HG02970 (cell line): Measurements from ENCODE around the gene SNAI1.
A peak's percentile ranks its signal among the peaks of the same experiment; 100 is the strongest.
"Not testable (repeated sequence)": the region's sequence is repeated elsewhere in the genome, so short reads cannot be mapped to it uniquely, and the experiment has no call there.

Experiments used
- ATAC-seq: cut with Tn5 transposase; IDR thresholded peaks from one replicate; pipeline ENCODE4 v1.9.1; 2021; ENCODE audit warnings: mild to moderate bottlenecking, moderate library complexity, moderate number of reproducible peaks; ENCODE audit not compliant: unreplicated experiment, low FRiP score

SNAI1 gene

DNA sequence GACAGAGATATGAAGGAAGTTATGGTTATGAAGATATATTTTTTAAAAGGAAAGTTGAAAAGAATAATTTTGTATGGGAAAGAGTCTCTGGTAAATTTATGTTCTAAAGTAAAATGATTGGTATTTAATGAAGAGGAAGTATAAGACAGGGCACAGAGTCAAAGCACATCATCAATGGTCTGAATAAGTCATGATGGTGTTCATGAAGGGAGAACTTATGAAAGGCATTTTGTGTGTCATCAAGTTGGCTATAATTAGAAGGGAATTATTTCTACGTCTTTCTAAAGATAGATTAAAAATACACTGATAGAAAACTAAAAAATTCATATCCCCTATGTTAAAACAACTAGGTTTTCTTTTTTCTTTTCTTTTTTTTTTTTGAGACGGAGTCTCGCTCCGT, 21.4 kb upstream of the SNAI1 start:
- ATAC-seq = no peak

DNA sequence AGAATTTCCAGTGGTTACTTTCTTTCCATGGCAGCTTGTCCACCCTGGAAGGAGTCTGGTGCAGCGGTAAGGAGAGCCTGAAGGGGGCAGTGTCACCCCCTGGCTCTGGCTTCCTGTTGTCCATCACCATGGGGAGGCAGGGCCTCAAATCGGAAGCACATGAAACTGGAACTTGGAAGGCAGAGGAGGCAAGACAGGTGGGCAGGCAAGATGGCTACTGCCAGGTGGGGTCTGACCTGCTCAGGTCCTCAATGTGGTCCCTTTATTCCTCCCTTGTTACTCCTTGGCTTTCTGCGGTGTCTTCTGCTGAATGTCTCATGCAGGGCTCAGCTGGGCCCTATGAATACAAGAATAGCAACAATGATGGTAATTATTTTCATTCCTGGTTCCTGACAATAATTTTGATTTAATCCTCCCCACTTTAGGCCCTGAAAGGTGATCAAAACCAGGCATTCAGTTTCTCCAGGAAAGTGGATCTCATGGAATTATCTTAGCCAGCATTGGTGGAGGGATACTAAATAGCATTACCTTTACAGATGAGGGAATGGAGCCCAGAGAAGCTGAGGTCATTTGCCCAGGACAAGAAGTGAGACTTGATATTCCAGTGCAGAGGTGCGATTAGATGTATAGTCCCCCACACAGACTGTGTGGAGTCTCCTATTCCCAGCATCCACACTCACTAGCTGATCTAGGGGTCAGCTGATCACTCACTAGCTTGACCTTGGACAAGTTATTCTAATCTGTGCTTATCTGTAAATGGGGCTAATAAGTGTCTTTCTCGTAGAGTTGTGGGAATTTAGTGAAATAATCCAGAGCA, 17.6 kb upstream of the SNAI1 start:
- no peak for ATAC-seq

GRCh38 chr20:49965781-49966305, 16.9 kb upstream of the SNAI1 start:
- no peak for ATAC-seq

DNA sequence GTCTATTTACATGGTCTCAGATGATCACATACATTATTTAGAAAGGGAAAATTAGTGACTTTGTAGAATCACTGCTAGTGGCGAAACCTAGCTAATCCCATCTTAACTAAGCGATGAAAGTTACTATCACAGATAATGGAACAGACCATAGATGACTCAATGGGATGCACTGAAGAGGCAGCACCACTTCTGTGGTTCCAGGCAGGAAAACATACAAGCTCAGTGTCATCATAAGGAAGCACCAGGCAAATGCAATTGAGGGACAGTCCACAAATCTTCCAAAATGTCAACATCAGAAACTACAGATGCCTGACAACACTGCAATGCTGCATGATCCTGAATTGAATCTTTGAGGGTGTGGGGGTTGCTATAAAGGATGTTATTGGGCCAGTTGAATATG, 15.9 kb upstream of the SNAI1 start:
- no peak for ATAC-seq

DNA sequence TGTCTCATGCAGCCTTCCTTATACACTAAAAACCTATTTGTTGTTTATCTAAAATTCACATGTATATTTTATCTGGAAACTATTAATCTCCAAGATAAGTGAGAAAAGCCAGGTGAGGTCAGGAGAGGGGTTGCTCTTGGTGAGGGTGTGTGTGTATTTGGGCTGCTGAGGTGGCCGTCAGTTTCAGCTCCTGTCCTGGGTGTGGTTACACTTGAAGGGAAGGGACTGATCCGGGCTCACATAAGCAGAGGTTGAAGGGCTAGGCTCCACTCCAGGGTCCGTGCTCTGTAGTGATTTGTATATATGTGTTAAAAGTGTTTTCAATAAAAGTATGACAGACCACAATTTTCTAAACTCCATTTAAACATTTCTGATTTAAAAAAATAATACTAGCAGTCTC, 13.5 kb upstream of the SNAI1 start:
- no peak for ATAC-seq

DNA sequence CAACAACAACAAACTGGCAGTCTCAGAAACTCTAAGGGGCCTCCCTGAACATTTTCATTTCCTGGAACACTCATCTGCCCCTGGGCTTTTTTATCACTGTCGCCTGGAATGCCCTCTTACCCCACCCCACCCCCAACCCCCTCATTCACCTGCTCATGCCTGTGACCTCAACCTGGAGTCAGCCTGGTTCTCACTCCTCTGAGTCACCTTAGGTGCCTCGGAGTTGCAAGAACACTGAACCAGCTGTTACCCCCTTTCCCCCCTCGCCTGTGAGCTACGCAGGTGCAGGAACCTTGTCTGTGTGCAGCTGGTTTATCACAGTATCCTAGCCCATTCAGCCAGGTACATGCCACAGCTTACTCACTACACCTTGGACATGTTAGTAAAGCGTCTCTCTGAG, 12.8 kb upstream of the SNAI1 start:
- no peak for ATAC-seq

GRCh38 chr20:49970498-49970897, 12.3 kb upstream of the SNAI1 start:
- no peak for ATAC-seq

- no peak for ATAC-seq
Measured at GRCh38 chr20:49973981-49974380, 8.8 kb upstream of the SNAI1 start.

- ATAC-seq = no peak
Measured at GRCh38 chr20:49976542-49976941, 6.2 kb upstream of the SNAI1 start.

DNA sequence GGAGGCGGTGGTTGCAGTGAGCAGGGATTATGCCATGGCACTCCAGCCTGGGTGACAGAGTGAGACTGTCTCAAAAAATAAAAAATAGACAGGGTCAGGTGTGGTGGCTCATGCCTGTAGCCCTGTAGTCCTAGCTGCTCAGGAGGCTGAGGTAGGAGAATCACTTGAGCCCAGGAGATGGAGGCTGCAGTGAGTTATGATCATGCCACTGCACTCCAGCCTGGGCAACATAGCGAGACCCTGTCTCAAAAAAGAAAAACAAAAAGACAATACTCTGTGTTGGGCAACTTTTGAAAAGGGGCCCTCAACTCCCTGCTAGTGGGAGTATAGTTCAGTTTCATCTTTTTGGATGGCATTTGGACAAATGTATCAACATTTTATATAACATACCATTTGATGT, 5.0 kb upstream of the SNAI1 start:
- ATAC-seq = not testable (repeated sequence)

- ATAC-seq = no peak
Measured at GRCh38 chr20:49978685-49979029, 4.1 kb upstream of the SNAI1 start.

DNA sequence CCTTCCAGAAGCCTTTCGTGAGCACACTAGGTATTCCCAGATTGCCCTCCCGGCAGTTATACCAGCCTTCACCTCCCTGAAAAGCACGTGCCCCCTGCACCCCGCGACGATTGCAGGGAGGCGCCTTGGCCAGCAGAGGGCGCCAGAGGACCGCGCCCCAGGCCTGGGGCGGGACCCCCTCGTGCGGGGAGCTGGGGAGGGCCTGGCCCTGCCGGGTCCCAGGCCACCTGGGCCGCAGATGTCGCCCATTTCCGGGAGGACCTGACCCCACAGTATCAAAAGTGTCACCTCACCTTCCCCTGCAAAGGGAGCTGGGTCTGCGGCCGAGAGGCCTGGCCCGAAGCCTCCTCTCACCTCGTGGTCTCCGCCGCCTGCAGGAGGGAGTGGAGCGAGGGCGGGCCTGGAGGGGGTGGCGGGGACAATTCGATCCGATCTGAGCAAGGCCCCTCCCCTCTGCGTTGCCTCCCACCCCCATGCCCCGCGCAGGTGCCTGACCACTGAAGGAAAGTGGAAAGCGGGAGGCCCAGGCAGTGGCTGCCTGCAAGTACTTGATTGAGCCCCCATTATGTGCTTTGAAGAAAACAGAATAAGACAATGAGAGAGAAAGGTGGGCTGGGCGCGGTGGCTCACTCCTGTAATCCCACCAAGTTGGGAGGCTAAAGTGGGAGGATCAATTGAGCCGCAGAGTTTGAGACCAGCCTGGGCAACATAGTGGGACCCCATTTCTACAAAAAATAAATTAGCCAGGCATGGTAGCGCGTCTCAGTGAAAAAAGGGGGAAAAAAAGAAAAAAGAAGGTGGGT, 3.5 kb upstream of the SNAI1 start:
- no peak for ATAC-seq

- no peak for ATAC-seq
Measured at GRCh38 chr20:49980140-49981008, 2.4 kb upstream of the SNAI1 start.

DNA sequence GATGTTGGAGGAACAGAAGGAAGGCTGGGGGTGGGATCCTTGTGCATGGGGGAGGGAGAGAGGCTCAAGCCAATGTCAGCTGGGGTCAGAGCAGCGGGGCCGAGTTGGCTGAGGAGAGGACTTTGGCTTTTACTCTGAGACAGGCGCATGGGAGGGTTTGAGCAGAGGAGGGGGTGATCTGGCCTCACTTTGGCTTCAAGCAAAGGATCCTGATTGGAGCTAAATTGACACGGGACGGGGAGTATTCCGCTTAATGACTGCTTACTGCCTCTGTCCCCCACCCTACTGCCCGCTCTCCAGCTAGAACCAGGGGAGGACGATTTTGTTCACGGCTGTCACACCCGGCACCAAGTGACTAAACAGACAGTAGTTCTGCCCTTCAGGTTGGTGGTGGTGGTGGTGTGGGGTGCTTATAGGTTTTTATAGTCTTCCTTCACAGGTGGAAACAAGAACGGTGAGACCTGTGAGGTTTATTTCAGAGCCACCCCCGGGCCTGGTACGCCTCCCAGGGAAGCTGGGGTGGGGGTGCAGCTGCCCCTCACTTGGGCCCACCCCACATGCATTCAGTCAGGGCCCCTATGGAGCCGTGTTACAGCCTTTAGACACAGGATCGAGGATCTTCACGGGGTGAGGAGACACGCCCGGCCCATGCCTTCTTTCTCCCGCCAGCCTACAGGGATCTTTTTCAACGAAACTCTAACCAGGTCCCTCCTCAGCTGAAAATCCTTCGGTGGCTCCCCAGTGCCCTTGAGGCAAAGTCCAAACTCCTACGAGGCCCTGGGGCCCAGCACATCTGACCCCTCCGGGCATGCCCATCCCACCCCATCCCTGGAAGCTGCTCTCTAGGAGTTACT, 1.3 kb upstream of the SNAI1 start:
- no peak for ATAC-seq

DNA sequence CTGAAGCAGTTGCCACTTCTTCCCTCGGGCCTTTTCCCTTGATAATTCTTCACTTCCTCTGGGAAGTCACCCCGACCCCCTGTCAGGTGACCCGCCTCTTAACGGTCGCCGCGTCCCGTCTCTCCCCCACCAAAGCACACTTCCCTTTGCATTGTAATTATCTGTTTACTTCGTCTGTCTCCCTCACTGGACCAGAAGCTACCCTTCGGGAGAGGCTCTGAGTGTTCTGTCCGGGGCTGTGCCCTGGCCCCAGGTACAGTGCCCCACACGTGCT, 771 bp upstream of the SNAI1 start:
- ATAC-seq = no peak

- peak; percentile 3 for ATAC-seq
Measured at GRCh38 chr20:49983123-49983847, 505 bp downstream of the SNAI1 start.

DNA sequence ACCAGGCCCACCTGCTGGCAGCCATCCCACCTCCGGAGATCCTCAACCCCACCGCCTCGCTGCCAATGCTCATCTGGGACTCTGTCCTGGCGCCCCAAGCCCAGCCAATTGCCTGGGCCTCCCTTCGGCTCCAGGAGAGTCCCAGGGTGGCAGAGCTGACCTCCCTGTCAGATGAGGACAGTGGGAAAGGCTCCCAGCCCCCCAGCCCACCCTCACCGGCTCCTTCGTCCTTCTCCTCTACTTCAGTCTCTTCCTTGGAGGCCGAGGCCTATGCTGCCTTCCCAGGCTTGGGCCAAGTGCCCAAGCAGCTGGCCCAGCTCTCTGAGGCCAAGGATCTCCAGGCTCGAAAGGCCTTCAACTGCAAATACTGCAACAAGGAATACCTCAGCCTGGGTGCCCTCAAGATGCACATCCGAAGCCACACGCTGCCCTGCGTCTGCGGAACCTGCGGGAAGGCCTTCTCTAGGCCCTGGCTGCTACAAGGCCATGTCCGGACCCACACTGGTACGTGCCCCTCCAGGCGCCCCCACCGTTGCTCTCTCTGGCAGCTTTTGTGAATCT, 1.1 kb downstream of the SNAI1 start:
- ATAC-seq = no peak

DNA sequence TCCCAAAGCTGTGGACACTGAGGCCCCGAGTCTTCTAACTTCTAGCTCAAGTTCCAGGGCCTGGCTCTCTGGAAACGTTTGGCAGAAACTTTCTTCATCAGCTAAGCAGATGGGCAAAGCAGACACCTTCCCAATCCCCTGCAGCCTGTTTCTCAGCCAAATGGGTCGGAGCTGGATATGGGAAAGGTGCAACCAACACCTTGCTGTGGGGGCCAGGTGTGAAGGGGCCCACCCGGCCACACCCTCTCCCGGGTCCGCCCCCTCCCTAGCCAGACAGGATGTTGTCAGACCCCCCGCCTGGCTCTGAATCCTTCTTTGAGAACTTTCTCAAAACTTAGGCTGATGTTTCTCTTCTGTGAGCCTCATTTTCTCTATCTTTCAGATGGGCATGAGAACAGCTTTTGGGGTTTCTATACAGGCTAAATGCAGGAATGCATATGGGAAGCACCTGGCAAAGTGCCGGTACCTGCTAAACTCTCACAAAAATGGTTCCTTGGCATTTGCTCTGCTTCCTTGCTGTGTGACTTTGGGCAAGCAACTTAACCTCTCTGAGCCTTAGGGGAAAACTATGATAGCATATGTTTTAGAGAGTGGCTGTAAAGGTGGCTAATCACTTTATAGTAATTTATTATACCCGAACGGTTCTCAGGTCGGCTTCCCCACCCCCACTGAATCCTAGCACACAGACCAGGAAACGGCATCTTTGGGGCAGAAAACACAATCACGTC, 1.8 kb downstream of the SNAI1 start:
- no peak for ATAC-seq

GRCh38 chr20:49985157-49985556, 2.4 kb downstream of the SNAI1 start:
- no peak for ATAC-seq
